HG02970 (cell line): ENCODE data around the gene ADK.

Experiments used
- ATAC-seq: cut with Tn5 transposase; IDR thresholded peaks from one replicate; pipeline ENCODE4 v1.9.1; 2021; ENCODE audit warnings: mild to moderate bottlenecking, moderate library complexity, moderate number of reproducible peaks; ENCODE audit not compliant: unreplicated experiment, low FRiP score

Gene ADK

DNA sequence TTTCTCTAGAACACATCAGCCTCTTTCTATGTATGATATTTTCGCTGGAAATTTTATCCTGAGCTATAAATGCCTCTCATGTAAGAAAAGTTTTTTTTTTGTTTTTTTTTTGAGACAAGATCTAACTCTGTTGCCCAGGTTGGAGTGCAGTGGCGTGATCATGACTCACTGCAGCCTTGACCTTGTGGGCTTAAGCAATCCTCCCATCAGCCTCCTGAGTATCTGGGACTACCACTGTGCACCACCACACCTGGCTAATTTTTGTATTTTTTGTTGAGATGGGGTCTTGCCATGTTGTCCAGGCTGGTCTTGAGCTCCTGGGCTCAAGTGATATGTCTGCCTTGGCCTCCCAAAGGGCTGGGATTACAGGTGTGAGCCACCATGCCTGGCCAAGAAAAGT lies 80.4 kb downstream of the ADK start:
- ATAC-seq: no peak

DNA sequence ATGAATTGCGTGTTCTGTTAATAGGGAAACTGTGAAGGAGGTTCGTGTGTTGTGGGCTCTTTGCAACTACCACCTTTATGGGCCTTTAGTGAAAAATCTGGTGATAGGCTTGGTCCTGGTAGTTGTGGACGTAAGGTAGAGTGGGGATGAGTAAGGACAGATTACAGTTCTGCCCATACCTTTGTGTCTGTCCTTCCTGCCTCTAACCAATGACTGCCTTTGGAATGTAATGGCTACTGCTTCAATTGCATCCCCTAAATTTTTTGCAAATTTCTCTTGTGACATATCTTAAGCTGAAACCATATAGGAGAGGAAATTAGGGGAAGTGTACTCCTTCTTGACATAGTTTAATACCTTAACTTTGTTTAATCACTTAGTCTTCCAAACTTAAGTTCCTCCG lies 82.3 kb downstream of the ADK start:
- ATAC-seq: no peak

DNA sequence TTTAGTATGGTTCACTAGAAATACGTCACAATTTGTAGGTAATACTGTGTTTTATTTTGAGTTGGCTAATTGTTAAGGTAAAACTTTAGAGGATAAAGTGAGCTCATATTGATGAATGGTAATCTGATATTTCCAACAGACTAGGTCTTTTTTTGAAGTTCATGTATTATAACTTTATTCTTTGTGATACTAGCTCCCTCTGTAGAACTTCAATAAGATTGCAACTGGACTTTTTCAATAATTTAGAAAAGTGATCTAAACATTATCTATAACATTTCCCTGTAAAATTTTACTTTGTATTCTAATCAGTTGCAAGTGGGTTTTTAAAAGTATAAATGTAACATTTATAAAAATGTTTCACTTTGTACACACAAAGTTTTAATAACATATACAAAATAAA lies 83.5 kb downstream of the ADK start:
- ATAC-seq: no peak

DNA sequence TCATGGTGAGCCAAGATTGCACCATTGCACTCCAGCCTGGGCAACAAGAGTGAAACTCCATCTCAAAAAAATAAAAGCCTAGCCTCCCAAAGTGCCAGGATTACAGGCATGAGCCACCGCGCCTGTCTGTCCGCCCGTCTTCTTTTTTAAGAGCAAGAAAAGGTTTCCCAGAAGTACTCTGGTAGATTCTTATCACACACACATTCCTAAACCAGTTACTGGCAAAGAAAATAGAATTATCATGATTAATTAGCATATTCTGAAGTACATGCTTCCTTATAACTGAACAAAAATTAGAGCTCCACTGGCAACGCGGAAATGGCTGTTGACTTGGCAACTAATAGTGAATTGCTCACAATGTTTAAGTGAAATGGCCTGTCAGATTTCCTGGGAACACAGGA lies 87.0 kb downstream of the ADK start:
- ATAC-seq: no peak

DNA sequence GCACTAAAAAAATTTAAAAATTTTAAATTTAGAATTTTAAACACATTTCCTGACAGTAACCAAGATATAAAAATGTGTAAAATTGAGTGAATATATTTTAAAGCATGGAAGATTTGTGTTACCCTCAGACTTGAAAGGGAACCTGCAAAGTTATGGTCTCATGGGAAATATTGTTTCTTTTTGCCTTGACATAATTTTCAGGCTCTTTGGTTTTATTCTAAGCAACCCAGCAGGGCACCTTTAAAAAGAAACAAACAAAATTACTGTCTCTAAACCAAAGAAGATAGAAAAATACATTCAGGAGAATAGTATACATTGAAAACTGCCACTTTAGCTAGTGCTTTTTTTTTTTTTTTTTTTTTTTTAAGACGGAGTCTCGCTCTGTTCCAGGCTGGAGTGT lies 87.5 kb downstream of the ADK start:
- ATAC-seq: no peak

DNA sequence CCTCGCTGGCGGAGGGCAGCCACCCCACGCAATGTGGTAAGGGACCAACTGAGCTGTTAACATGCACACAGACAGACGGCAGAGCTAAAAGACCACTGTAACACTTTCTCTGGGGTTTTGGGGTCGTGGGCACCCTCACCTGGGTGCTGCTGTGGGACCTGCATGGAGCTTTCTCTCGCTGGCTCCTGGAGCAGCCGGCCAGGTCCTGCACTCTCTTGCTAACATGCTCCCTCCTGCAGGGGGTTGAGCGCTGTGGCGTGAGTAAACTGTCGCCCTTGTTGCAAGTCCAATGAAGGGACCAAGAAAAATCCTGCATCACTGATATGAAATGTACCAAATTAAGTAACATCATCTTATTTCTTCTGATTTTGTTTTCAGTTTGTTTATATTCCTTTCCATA lies 92.0 kb downstream of the ADK start:
- ATAC-seq: no peak

DNA sequence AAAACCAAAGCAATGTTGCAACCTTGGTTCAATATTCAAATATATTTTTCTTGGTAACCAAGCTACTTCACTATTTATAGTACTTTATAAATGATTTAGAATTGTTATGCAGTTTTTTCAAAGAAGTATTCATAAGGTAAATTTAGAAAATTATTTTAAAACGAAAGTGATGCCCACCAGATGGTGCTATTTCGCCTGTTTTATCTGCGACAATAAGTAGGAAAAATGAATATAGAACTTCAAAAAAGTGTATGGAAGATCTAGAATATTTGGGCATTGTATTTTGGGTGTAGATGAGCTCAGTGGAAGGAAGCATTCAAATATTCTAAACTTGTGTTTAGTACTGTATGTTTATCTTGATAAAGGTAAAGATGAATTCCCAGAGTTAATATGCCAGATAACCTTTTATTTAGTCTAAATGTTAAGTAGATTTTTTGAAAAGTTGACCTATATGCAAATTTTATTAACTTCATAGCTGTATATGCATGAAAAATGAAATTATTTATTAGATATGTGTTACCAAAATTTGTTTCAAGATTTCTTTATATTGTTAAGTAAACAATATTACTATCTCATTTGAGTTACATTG lies 93.2 kb downstream of the ADK start:
- no peak for ATAC-seq

DNA sequence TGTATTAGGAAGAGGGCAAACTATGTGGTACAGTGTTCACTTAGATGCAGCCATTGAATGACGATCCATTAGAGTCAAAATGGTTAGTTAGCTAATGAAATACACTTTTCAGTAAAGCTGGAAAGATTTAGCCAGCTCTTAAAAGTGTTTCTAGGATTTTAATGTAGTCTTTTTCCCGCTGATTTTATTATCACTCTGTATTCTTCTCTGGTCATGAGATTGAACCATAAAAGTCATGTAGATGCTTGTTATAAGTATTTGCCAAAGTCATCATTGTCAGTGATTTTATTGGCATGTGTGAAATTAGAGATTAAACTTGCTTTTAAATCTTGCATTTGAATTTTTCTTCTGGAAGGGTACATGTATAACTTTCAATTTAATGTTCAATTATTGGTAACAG lies 93.8 kb downstream of the ADK start:
- ATAC-seq: no peak

DNA sequence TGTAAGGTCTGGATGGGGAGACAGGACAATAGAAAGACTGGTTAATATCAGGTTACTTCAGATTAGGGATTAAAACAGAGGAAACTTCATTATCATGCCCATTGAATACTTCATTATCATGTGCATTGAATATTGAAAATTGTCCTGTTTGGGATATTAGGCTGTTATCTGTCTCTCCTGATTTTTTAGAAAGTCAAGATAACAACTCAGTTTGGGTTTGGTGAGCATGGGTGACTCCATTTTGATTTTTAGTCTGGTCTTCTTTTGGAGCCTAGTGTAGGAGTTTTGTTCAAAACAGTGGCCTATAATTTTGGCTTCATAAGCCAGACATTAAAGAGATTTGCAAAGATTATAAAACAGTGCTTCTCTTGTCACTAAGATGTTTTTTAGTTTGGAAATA lies 95.5 kb downstream of the ADK start:
- ATAC-seq: no peak

DNA sequence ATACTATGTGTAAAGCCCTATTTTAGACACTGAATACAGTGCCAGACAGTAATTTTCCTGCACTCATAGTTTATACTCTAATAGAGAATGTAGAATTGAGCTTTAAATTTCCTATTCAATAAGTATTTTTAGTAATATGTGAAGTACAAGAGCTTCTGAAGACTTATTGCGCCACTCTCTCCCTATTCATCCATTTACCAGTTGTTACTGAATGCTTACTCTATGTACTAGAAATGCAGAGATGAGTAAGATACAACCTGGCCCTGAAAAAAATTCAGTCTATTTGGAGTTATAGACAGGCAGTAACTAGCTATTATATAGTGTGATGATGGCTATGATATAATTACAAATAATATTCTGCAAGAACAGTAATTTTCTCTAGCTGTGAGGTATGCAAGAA lies 98.8 kb downstream of the ADK start:
- ATAC-seq: no peak

DNA sequence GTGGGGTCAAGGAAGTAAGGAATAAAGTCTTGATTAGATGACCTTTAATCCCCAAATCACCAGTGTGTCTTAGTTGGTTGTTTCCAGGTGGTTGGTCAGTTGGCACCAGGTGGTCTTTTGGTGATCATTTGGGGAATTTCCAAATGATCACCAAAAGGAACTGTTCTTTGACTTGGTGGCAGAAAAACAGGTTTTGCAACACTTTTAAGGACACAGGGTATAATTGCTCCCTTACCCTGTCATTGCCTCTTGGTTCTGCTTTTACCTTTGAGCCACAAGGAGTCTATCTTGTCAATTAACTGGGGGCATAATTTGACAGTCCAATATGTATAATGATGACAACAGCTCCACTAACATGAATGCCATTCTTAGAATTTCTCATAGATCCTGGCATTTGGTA lies 104.2 kb downstream of the ADK start:
- ATAC-seq: no peak

DNA sequence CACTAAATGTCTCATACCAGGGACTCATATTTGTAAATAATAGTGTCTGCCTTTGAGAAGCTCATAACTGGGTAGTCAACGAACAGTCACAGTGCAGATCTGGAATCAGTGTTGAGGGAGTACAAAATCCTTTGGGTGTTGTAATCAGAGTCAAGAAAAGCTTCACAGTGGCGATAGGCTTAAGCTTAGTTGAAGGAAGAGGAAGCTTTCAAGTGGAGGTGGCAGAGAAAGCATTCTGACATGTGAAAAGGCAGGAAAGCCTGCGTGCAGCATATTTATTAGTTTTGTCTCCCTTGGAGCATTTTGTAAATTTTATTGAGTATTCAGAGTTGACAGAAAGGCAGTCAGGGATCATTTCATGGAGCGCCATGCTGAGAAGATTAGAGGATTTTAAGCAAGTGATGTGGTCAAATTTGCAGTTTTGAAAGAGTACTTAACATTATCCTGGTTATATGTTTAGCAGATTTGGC lies 104.9 kb downstream of the ADK start:
- ATAC-seq: no peak

DNA sequence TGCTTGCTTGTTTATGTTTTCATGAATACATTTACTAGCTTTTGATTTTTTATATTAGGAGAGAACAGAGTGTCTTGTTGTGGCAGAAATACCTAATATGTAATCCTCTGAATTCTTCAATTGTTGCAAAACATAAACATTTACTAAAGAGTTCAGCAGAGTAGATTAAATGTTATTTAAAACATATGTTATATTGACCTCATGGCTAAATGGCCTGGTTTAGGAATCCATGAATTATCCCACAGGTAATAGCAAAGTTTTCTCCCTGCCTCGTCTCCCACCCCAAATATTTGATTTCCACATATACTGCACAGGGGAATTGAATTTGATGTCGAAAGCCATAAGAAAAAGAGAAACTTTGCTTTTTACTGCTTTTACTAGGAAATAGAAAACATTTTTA lies 111.8 kb downstream of the ADK start:
- no peak for ATAC-seq

DNA sequence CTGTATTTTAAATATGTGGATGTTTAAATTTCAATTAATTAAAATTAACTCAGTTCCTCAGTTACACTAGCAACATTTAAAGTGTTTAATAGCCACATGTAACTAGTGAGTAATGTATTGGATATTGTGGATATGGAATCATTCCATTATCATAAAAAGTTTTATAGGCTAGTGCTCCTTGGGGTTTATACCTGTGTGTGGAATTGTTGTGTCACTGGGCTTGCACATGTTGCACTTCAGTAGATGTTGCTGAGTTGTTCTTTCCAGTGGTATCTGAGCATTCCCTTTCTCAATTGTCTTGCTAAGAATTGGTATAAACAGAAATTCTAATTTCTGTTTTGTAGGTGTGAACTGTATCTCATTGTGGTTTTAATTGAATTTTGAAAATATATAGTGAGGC lies 113.0 kb downstream of the ADK start:
- no peak for ATAC-seq

DNA sequence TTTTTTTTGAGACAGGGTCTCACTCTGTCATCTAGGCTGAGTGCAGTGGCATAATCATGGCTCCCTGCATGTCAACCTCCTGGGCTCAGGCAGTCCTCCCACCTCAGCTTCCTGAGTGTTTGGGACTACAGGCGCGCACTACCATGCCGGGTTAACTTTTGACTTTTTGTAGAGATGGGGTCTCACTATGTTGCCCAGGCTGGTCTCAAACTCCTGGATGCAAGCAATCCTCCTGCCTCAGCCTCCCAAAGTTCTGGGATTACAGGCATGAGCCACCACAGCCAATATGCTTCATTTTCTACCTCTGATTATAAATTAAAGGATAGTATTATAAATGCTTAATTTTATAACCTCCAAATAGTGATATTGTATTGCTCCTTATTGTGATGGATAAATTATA lies 121.3 kb downstream of the ADK start:
- no peak for ATAC-seq

DNA sequence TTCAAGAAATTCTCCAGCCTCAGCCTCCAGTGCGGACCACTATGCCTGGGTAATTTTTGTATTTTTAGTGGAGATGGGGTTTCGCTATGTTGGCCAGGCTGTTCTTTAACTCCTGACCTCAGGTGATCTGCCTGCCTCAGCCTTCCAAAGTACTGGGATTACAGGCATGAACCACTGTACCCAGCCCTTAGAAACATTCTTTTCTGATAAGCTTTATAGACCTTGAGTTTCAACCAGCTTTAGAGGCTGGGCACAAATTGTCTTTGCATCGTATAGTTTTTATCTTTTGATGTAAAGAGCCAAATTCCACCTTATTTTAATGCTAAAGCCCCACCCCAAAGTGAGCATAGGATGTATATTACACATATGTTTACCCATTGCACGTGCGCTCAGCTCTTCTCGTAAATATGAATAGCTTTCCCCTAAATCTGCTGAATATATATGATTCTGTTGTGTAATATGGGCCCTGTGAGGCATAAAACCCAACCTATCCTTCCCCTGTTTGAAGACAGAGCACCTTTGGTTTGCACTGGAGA lies 124.8 kb downstream of the ADK start:
- ATAC-seq: no peak

DNA sequence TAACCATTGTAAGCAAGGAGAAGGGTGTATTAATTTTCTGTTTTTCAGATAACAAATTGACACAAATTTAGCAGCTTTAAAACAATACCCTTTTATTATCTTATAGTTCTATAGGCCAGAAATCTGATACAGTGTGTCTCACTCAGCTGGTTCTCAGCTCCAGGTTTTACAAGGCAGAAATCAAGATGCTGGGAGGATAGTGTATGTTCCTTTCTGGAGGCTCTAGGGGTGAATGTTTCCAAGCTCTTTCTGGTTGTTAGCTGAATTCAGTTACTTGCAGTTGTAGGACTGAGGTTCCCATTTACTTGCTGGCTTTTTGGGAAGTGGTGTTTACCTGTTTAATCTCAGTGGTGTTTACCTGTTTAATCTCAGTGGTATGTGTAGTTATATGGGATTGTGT lies 125.4 kb downstream of the ADK start:
- no peak for ATAC-seq

DNA sequence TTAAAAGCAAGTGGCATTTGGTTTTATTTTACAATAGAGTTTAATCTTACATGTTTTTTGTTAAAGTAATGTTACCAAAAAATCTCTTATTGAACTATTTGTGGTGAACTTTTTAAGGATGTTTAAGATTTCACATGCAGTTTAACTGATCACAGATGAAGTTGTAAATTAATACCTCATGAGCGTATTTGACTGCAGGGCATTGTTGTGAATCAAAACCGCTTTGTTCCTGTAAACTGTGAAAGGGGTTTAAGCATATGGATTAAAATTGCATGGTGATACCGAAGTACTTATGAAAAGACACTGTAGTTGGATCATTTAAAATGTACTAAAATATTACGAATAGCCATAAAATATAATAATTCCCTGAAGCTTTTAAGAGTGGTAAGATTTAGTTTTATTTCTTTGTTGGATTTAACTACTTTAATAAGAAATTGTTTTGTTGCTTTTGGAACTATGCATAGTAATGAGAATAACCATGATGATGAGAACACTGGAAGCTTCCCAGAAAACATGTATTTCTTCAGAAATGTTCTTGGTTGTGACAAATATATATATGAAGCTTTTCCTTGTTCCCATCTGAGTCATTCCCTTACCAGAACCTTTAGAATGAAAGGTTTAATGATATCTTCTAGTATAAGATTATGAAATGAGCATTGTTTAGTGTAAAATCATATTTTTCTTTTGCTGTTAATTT lies 131.3 kb downstream of the ADK start:
- ATAC-seq: no peak

DNA sequence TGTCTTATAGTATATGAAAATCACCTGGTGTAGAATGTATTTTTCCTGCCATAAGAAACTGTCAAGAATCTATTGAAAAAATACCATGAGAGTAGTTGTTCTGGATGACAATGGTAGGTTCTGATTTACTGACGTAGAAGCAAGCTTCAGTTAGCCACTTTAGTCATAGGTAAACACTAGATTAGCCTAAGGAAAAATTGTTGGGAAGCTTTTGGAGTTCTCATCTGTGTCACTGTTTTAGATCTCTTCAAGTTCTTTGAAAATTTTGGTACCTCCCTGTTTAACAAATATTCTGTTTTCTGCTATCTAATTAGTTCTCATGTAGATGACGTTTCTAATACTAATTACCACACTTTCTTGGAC lies 131.8 kb downstream of the ADK start:
- ATAC-seq: no peak

DNA sequence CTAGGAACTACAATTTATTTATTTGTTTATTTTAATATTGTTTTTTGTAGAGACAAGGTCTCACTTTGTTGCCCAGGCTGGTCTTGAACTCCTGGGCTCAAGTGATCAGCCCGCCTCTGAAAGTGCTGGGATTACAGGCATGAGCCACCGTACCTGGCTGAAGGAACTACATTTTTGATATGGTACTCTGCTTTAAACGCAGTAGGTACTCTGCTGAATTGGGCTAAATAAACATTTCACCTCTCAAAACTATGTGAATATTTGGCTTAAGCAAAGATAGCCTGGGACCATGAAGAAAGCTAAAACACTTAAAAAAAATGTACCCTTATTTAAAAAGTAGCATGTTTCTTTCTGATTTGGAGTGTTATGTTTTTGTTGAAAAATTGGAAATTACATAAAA lies 138.2 kb downstream of the ADK start:
- no peak for ATAC-seq

DNA sequence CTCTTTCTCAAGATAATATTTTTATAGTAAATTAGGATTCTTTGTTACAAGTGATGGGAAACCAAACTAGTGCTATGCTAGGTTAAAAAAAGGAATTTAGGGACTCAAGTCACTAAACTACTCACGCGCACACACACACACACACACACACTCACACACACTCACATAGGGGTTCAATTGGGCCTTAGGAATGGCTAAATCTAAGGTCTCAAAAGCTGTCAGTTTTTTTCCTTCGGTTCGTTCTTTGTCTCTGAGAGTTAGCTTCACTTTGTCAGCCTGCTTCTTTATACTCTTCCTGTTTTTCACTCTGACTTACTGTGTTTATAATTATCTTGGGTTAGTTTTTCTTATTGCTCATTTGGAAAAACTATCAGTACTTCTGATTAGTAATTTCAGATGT lies 138.9 kb downstream of the ADK start:
- no peak for ATAC-seq

DNA sequence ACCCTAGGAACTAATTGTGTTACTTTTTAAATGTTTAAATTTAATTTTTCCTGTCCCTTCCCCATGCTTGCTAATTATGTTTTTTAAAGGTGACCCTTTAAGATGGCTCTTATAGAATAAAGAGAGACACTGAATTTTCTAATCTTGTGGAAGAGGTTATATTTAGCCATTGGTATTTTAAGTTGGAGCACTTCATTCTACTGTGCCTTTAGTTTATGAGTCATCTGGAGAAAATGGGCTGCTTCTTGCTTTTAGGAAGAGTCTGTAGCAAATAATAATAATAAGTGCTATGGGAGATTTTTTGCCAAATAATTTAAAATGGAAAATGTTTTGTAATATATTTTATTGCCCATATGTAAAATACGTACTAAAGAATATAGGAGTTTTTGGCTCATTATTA lies 139.7 kb downstream of the ADK start:
- no peak for ATAC-seq
